PFSK-1 (cell line): ENCODE data around the gene PTPRT.

Source experiments
- POLR2AphosphoS5 ChIP-seq: IDR thresholded peaks from 2 replicates; pipeline ENCODE4 v1.6.1; 2012; ENCODE audit warnings: low read depth, mild to moderate bottlenecking, control low read depth, low read length, moderate library complexity
- REST ChIP-seq, 2 experiments: IDR thresholded peaks; 2 replicates each; pipeline versions ENCODE4 v1.6.1 to v1.8.0; 2011 to 2012; ENCODE audit warnings: low read depth in 2 of 2, low read length in 2 of 2, control low read depth in 1 of 2, inconsistent platforms in 1 of 2, mild to moderate bottlenecking in 1 of 2, moderate library complexity in 1 of 2; ENCODE audit not compliant: insufficient read depth in 1 of 2
- SIN3A ChIP-seq: IDR thresholded peaks from 2 replicates; pipeline ENCODE4 v1.6.1; 2012; ENCODE audit warnings: mild to moderate bottlenecking, low read length, moderate library complexity, borderline replicate concordance; ENCODE audit not compliant: insufficient read depth
- TAF1 ChIP-seq: IDR thresholded peaks from 2 replicates; pipeline ENCODE4 v1.6.1; 2012; ENCODE audit warnings: low read length, control low read depth, borderline replicate concordance; ENCODE audit not compliant: insufficient read depth

- TF ChIP-seq POLR2AphosphoS5 (no peak), REST (IDR thresholded peaks at IDR 0.05; ENCODE audit: insufficient read depth in 1 of 2, low read depth in 2 of 2, low read length in 2 of 2) (no peak), TAF1 (no peak), SIN3A (no peak)
Observed at GRCh38 chr20:42955713-42956112, 234.0 kb downstream of the PTPRT start.
